Measurements from ENCODE around the gene TBL3. TPM values are rescaled to one million over a fixed set of nuclear protein-coding genes. Genes with fewer than 3 reads are reported as not detected.

Gene TBL3
- total RNA-seq, 4 donors from 2014 or later = 32.7 to 48.2 (median 36.7) TPM

- Histone ChIP-seq H3K36me3 (peaks cover 32 to 55% (median 41%) of the 10 kb centered on the region in 3 donors), H3K9me3 (no peaks in the 10 kb centered on the region)
Measured at GRCh38 chr16:1976216-1976520, 4.3 kb downstream of the TBL3 start.

GRCh38 chr16:1976951-1977874 lies 5.4 kb downstream of the TBL3 start:
- no peak for DNase-seq
- peaks cover 32 to 55% (median 41%) of the 10 kb centered on the region in 3 donors for H3K36me3 ChIP-seq
- H3K27ac ChIP-seq = peak overlapping the region in 3 of 4 donors; percentile 13 to 83 (median 14)
- WGBS, 2 donors = 73% methylated on average over 7 of the region's 33 CpGs; no CpG with 5 or more reads in 1 of the 2 donors
- intact Hi-C loops (cut with DNase I) = no loop called here
- no peaks in the 10 kb centered on the region for H3K9me3 ChIP-seq
- TF ChIP-seq POLR2A (IDR thresholded peaks at IDR 0.05) = no peak
- TF ChIP-seq CTCF (IDR thresholded peaks at IDR 0.05) = no peak
- H3K4me1 ChIP-seq = peaks cover 28 to 72% (median 37%) of the 10 kb centered on the region in 3 donors
- no peak overlapping the region for H3K4me3 ChIP-seq
- peaks cover 0 to 79% (median 13%) of the 10 kb centered on the region in 4 donors for H3K27me3 ChIP-seq

More at GRCh38 chr16:1976216-1976520, 4.3 kb downstream of the TBL3 start:
- H3K4me1 ChIP-seq = peaks cover 30 to 69% (median 35%) of the 10 kb centered on the region in 3 donors
- H3K27me3 ChIP-seq = peaks cover 0 to 68% (median 12%) of the 10 kb centered on the region in 4 donors
- no peak overlapping the region for H3K27ac ChIP-seq
- no peak overlapping the region for H3K4me3 ChIP-seq
- no peak for TF ChIP-seq POLR2A (IDR thresholded peaks at IDR 0.05)
- TF ChIP-seq CTCF (IDR thresholded peaks at IDR 0.05) = no peak
- DNase-seq = no peak
- 85 to 100% methylated on average over 1 to 5 of the region's 8 CpGs for WGBS, 2 donors
- intact Hi-C loops (cut with DNase I) = no loop called here

DNA sequence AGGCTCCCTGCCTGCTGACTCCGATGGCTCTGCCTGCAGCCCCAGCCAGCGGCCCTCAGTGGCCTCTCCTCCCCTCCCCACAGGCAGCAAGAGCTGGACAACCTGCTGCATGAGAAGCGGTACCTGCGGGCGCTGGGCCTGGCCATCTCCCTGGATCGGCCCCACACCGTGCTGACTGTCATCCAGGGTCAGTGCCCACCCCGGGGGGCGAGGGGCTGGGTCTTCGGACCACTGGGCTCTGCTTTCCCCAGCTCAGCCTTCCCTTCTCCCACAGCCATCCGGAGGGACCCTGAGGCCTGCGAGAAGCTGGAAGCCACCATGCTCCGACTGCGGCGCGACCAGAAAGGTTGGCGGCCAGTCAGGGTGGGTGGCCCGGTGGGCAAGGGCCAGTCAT lies 6.0 kb downstream of the TBL3 start:
- Histone ChIP-seq H3K4me3 (no peak overlapping the region), H3K4me1 (peaks cover 21 to 72% (median 31%) of the 10 kb centered on the region in 3 donors), H3K36me3 (peaks cover 32 to 55% (median 41%) of the 10 kb centered on the region in 3 donors), H3K27ac (peak overlapping the region in 3 of 4 donors; percentile 2 to 83 (median 82)), H3K9me3 (no peaks in the 10 kb centered on the region), H3K27me3 (peaks cover 0 to 85% (median 13%) of the 10 kb centered on the region in 4 donors)
- intact Hi-C loops (cut with DNase I) = no loop called here
- TF ChIP-seq CTCF (IDR thresholded peaks at IDR 0.05) (no peak), POLR2A (IDR thresholded peaks at IDR 0.05) (no peak)
- no peak for DNase-seq
- no CpG with 5 or more reads among the region's 18 CpGs for WGBS, 2 donors

GRCh38 chr16:1978476-1979120 lies 6.7 kb downstream of the TBL3 start:
- H3K36me3 ChIP-seq = peaks cover 32 to 53% (median 41%) of the 10 kb centered on the region in 3 donors
- WGBS, 2 donors = 90% methylated on average over 4 of the region's 37 CpGs; no CpG with 5 or more reads in 1 of the 2 donors
- no peaks in the 10 kb centered on the region for H3K9me3 ChIP-seq
- intact Hi-C loops (cut with DNase I) = no loop called here
- peaks cover 25 to 72% (median 29%) of the 10 kb centered on the region in 3 donors for H3K4me1 ChIP-seq
- peak overlapping the region; percentile 36 to 50 (median 44) for H3K4me3 ChIP-seq
- H3K27me3 ChIP-seq = peaks cover 0 to 93% (median 13%) of the 10 kb centered on the region in 4 donors
- peak overlapping the region; percentile 52 to 83 (median 80) for H3K27ac ChIP-seq
- no peak for TF ChIP-seq POLR2A (IDR thresholded peaks at IDR 0.05)
- no peak for TF ChIP-seq CTCF (IDR thresholded peaks at IDR 0.05)
- DNase-seq = no peak
